WTC11 (cell line): ENCODE measurements around the gene TCAP. TPM values are rescaled to one million over a fixed set of nuclear protein-coding genes. Genes with fewer than 3 reads are reported as not detected.

Experiments used
- ATAC-seq: fragments of 200-7000 bp; cut with Tn5 transposase; 2 replicates; pipeline ENCODE4 v1.10.0; 2021; ENCODE audit warnings: mild to moderate bottlenecking, moderate library complexity
- CTCF ChIA-PET: fragments of 300-600 bp; sonication (Branson Sonifier 250); formaldehyde crosslinking; loops from one replicate; lab custom pipeline; 2021; ENCODE audit warnings: antibody characterized with exemption; lab: Charles Lee
- POLR2A ChIA-PET: fragments of 350-600 bp; sonication (Branson Sonifier 250); formaldehyde crosslinking; loops from one replicate; lab custom pipeline; 2021; ENCODE audit warnings: antibody characterized with exemption; lab: Charles Lee
- DNase-seq: peaks from one replicate; pipeline ENCODE4 v3.0.0; 2021; ENCODE audit warnings: low spot score
- H3K27ac Mint-ChIP-seq: 2 replicates; pipeline ENCODE4 v1.8.0; 2021; ENCODE audit warnings: mixed read lengths
- H3K27me3 Mint-ChIP-seq: 2 replicates; pipeline ENCODE4 v1.8.0; 2021; ENCODE audit warnings: low read depth, mild to moderate bottlenecking, moderate library complexity, mixed read lengths
- H3K36me3 Mint-ChIP-seq: 2 replicates; pipeline ENCODE4 v1.8.0; 2021; ENCODE audit warnings: mixed read lengths
- H3K4me1 Mint-ChIP-seq: 2 replicates; pipeline ENCODE4 v1.8.0; 2022; ENCODE audit warnings: mixed read lengths
- H3K4me3 Mint-ChIP-seq: 2 replicates; pipeline ENCODE4 v1.8.0; 2021; ENCODE audit warnings: mild to moderate bottlenecking, moderate library complexity, mixed read lengths
- H3K9me3 Mint-ChIP-seq: 2 replicates; pipeline ENCODE4 v1.8.0; 2021; ENCODE audit warnings: mixed read lengths
- ARID4B ChIP-seq: sonication (generic); formaldehyde crosslinking; IDR thresholded peaks from 2 replicates; pipeline ENCODE4 v1.8.0; 2023; ENCODE audit warnings: missing genetic modification reagents, mild to moderate bottlenecking, borderline replicate concordance
- CBFB ChIP-seq: sonication (generic); formaldehyde crosslinking; IDR thresholded peaks from 2 replicates; pipeline ENCODE4 v1.8.1; 2022; ENCODE audit warnings: mild to moderate bottlenecking, low read depth, missing genetic modification reagents
- E2F4 ChIP-seq: sonication (generic); formaldehyde crosslinking; IDR thresholded peaks from 2 replicates; pipeline ENCODE4 v1.8.1; 2022; ENCODE audit warnings: low read depth, mild to moderate bottlenecking, moderate library complexity, missing genetic modification reagents, borderline replicate concordance
- ETV6 ChIP-seq: sonication (generic); formaldehyde crosslinking; IDR thresholded peaks from 2 replicates; pipeline ENCODE4 v1.8.1; 2022; ENCODE audit warnings: mild to moderate bottlenecking, missing genetic modification reagents
- FOXP4 ChIP-seq: sonication (generic); formaldehyde crosslinking; IDR thresholded peaks from 2 replicates; pipeline ENCODE4 v1.8.0; 2022; ENCODE audit warnings: mild to moderate bottlenecking, missing genetic modification reagents
- HMGXB4 ChIP-seq: sonication (generic); formaldehyde crosslinking; IDR thresholded peaks from 2 replicates; pipeline ENCODE4 v1.8.1; 2023; ENCODE audit warnings: mild to moderate bottlenecking, moderate library complexity, missing genetic modification reagents
- KAT7 ChIP-seq: sonication (generic); formaldehyde crosslinking; IDR thresholded peaks from 2 replicates; pipeline ENCODE4 v1.8.1; 2023; ENCODE audit warnings: missing genetic modification reagents, mild to moderate bottlenecking, borderline replicate concordance
- MAX ChIP-seq: sonication (generic); formaldehyde crosslinking; IDR thresholded peaks from 2 replicates; pipeline ENCODE4 v1.8.0; 2022; ENCODE audit warnings: mild to moderate bottlenecking, missing genetic modification reagents
- MYBL2 ChIP-seq: sonication (generic); formaldehyde crosslinking; IDR thresholded peaks from 2 replicates; pipeline ENCODE4 v1.8.1; 2023; ENCODE audit warnings: mild to moderate bottlenecking, moderate library complexity, missing genetic modification reagents
- NFE2L1 ChIP-seq: sonication (generic); formaldehyde crosslinking; IDR thresholded peaks from 2 replicates; pipeline ENCODE4 v1.8.1; 2023; ENCODE audit warnings: missing genetic modification reagents
- SMAD3 ChIP-seq: sonication (generic); formaldehyde crosslinking; IDR thresholded peaks from 2 replicates; pipeline ENCODE4 v1.8.0; 2022; ENCODE audit warnings: missing genetic modification reagents, mild to moderate bottlenecking, borderline replicate concordance
- SP1 ChIP-seq: sonication (generic); formaldehyde crosslinking; conservative IDR thresholded peaks from 2 replicates; pipeline ENCODE4 v1.8.1; 2022; ENCODE audit warnings: missing genetic modification reagents
- TEAD4 ChIP-seq: sonication (generic); formaldehyde crosslinking; IDR thresholded peaks from 2 replicates; pipeline ENCODE4 v1.8.0; 2022; ENCODE audit warnings: mild to moderate bottlenecking, missing genetic modification reagents
- TP53 ChIP-seq: sonication (generic); formaldehyde crosslinking; IDR thresholded peaks from 2 replicates; pipeline ENCODE4 v1.8.1; 2023; ENCODE audit warnings: mild to moderate bottlenecking, missing genetic modification reagents
- USF2 ChIP-seq: sonication (generic); formaldehyde crosslinking; IDR thresholded peaks from 2 replicates; pipeline ENCODE4 v1.8.1; 2023; ENCODE audit warnings: mild to moderate bottlenecking, missing genetic modification reagents, moderate library complexity
- ZNF121 ChIP-seq: sonication (generic); formaldehyde crosslinking; IDR thresholded peaks from 2 replicates; pipeline ENCODE4 v1.8.0; 2023; ENCODE audit warnings: missing genetic modification reagents
- ZNF263 ChIP-seq: sonication (generic); formaldehyde crosslinking; IDR thresholded peaks from 2 replicates; pipeline ENCODE4 v1.8.1; 2022; ENCODE audit warnings: low read depth, mild to moderate bottlenecking, moderate library complexity, missing genetic modification reagents
- ZNF423 ChIP-seq: fragments of 250-450 bp; sonication (Bioruptor Pico); IDR thresholded peaks from 2 replicates; pipeline ENCODE4 v2.1.2; 2022; ENCODE audit warnings: mild to moderate bottlenecking, moderate library complexity
- total RNA-seq: library from RNA; stranded (reverse); gene quantifications from 3 replicates; pipeline ENCODE4 v1.2.3, GENCODE V29; 2021

The TCAP gene
- total RNA-seq, 1 experiment from 2014 or later, result 2.9 TPM

GRCh38 chr17:39699818-39700147 is 34.6 kb downstream of the TCAP start, which contains the start of gene ERBB2 (continued):
- TF ChIP-seq FOXP4 (CRISPR knock-in tag), result no peak
- TF ChIP-seq KAT7 (CRISPR knock-in tag), result no peak
- no peak for TF ChIP-seq ETV6
- TF ChIP-seq MAX (CRISPR knock-in tag), result no peak; the same call in 1 of the 2 replicates
- 0 out of 2 replicates have a peak, but pooled peaks have one; percentile 18 for TF ChIP-seq MYBL2 (CRISPR knock-in tag)
- TF ChIP-seq ZNF121, result no peak
- TF ChIP-seq E2F4, result no peak
- no peak for TF ChIP-seq USF2 (CRISPR knock-in tag)
- TF ChIP-seq SP1, result peak; percentile 58; the same call in 1 of the 2 replicates
- no peak for TF ChIP-seq SMAD3

- Mint-ChIP-seq H3K9me3 (no peaks in the 10 kb centered on the region), H3K36me3 (peaks cover 3% of the 10 kb centered on the region; the same call in 1 of the 2 replicates), H3K27me3 (no peaks in the 10 kb centered on the region), H3K4me3 (peak overlapping the region; percentile 95), H3K4me1 (peaks cover 73% of the 10 kb centered on the region), H3K27ac (no peak overlapping the region)
- DNase-seq (peak; percentile 53), ATAC-seq (no peak)
- CTCF ChIA-PET, result interaction anchor here (0.5 to 7.9 kb wide), 26 partner anchors 12 to 665 kb away, joined by 3 to 77 read pairs (median 4); partner anchors contain the start of genes MIEN1 and PGAP3
- POLR2A ChIA-PET, result interaction anchor here (0.6 to 1.6 kb wide), 7 partner anchors 12 to 236 kb away, joined by 3 to 25 read pairs (median 5); partner anchors contain the start of genes MIEN1 and PGAP3
- TF ChIP-seq NFE2L1 (CRISPR knock-in tag), result no peak
- no peak for TF ChIP-seq ZNF121
- no peak for TF ChIP-seq TEAD4 (CRISPR knock-in tag)
- 0 out of 2 replicates have a peak, but pooled peaks have one; percentile 9 for TF ChIP-seq SP1
- TF ChIP-seq USF2 (CRISPR knock-in tag), result peak; percentile 24; the same call in 1 of the 2 replicates
- TF ChIP-seq HMGXB4 (CRISPR knock-in tag), result no peak; the same call in 1 of the 2 replicates
- TF ChIP-seq ZNF263, result no peak
- TF ChIP-seq ZNF423 (CRISPR knock-in tag), result 0 out of 2 replicates have a peak, but pooled peaks have one; percentile 13
- no peak for TF ChIP-seq CBFB (CRISPR knock-in tag)
- no peak for TF ChIP-seq TP53 (CRISPR knock-in tag)
- TF ChIP-seq FOXP4 (CRISPR knock-in tag), result peak; percentile 27; the same call in 1 of the 2 replicates
- no peak for TF ChIP-seq ARID4B (CRISPR knock-in tag)
- TF ChIP-seq SMAD3, result no peak
- TF ChIP-seq MYBL2 (CRISPR knock-in tag), result 0 out of 2 replicates have a peak, but pooled peaks have one; percentile 5
Observed at GRCh38 chr17:39700148-39700987, 35.2 kb downstream of the TCAP start.
